HepG2 (cell line): ENCODE results near the gene ILRUN. TPM values are rescaled to one million over a fixed set of nuclear protein-coding genes. Genes with fewer than 3 reads are reported as not detected.

ENCODE experiments used
- ATAC-seq: fragments of 200-7000 bp; cut with Tn5 transposase; 3 replicates; pipeline ENCODE4 v1.9.1; 2020; ENCODE audit warnings: mild to moderate bottlenecking, moderate library complexity
- BruUV-seq: library from RNA; stranded (reverse); fragments of 400-500 nt; replicated peaks from 2 replicates; lab custom pipeline; 2021; lab: Mats Ljungman, UMichigan
- CTCF ChIA-PET: fragments of 300-600 bp; formaldehyde crosslinking; extraction: SDS; loops from one replicate; lab custom pipeline; 2021; ENCODE audit warnings: low total read pairs, inconsistent platforms, low intra/inter-chr PET ratio; lab: Yijun Ruan, JAX
- POLR2A ChIA-PET: fragments of 350-600 bp; sonication (Branson Sonifier 250); formaldehyde crosslinking; loops from one replicate; lab custom pipeline; 2020; ENCODE audit warnings: antibody characterized with exemption, inconsistent platforms; lab: Yijun Ruan, JAX
- DNase-seq: peaks from one replicate; pipeline ENCODE4 v3.0.0-alpha.2; 2015; ENCODE audit warnings: low spot score
- FAIRE-seq: peaks from 3 replicates; lab custom pipeline; 2011; peaks lifted over from hg19 to GRCh38; lab: Jason Lieb, UNC
- H2AFZ ChIP-seq: one replicate; pipeline ENCODE4 v1.6.1; 2011; ENCODE audit warnings: low read length, inconsistent platforms
- H3K27ac ChIP-seq: fragments of 300-600 bp; 3 replicates; pipeline ENCODE4 v1.8.0; 2011; ENCODE audit warnings: mixed run types, mild to moderate bottlenecking, mixed read lengths, low read length, inconsistent platforms; ENCODE audit not compliant: insufficient read depth; ENCODE audit errors: extremely low read length
- H3K27me3 ChIP-seq, 2 experiments: fragments of 200-600 bp in 1 of 2; 2 replicates in 1 of 2; 3 replicates in 1 of 2; pipeline versions ENCODE4 v1.6.0 to v1.8.0; 2011; ENCODE audit warnings: low read length in 2 of 2, mild to moderate bottlenecking in 2 of 2, moderate library complexity in 2 of 2, inconsistent platforms in 1 of 2; ENCODE audit not compliant: insufficient read depth in 2 of 2, control insufficient read depth in 1 of 2
- H3K36me3 ChIP-seq, 2 experiments: fragments of 200-600 bp in 1 of 2; replicated peaks in 1 of 2; 2 replicates in 1 of 2; 3 replicates in 1 of 2; pipeline versions ENCODE4 v1.5.1 to v1.8.0; 2011; ENCODE audit warnings: low read length in 2 of 2, inconsistent platforms in 1 of 2; ENCODE audit not compliant: insufficient read depth in 2 of 2, control insufficient read depth in 1 of 2
- H3K4me1 ChIP-seq: 2 replicates; pipeline ENCODE4 v1.5.1; 2012; ENCODE audit warnings: low read length, inconsistent platforms; ENCODE audit not compliant: insufficient read depth
- H3K4me2 ChIP-seq: 2 replicates; pipeline ENCODE4 v1.6.0; 2011; ENCODE audit warnings: low read depth, low read length, inconsistent platforms
- H3K4me3 ChIP-seq, 3 experiments: fragments of 200-600 bp in 1 of 3; sonication (generic), shearing (Covaris generic) in 1 of 3; replicated peaks in 1 of 3; 2 replicates each; pipeline ENCODE4 v1.5.1; 2011 to 2016; ENCODE audit warnings: low read length in 3 of 3, inconsistent platforms in 2 of 3, low read depth in 2 of 3, mild to moderate bottlenecking in 2 of 3, control low read depth in 1 of 3, mixed read lengths in 1 of 3; ENCODE audit not compliant: insufficient read depth in 1 of 3
- H3K79me2 ChIP-seq: one replicate; pipeline ENCODE4 v1.6.1; 2011; ENCODE audit warnings: low read length, inconsistent platforms; ENCODE audit not compliant: insufficient read depth
- H3K9ac ChIP-seq: 2 replicates; pipeline ENCODE4 v1.6.0; 2011; ENCODE audit warnings: mild to moderate bottlenecking, low read depth, low read length, inconsistent platforms; ENCODE audit not compliant: insufficient read depth
- H3K9me3 ChIP-seq: 2 replicates; pipeline ENCODE4 v1.5.1; 2012; ENCODE audit warnings: mild to moderate bottlenecking, low read length
- H4K20me1 ChIP-seq: 2 replicates; pipeline ENCODE4 v1.6.0; 2011; ENCODE audit warnings: inconsistent platforms, mild to moderate bottlenecking, low read length, moderate library complexity; ENCODE audit not compliant: insufficient read depth
- ATF4 ChIP-seq, 2 experiments: fragments of 450-650 bp in 1 of 2; sonication (generic) in 1 of 2; formaldehyde crosslinking; IDR thresholded peaks; 2 replicates each; pipeline versions ENCODE4 v1.5.0 to v1.8.0; 2020 to 2022; ENCODE audit warnings: mild to moderate bottlenecking in 1 of 2, missing genetic modification reagents in 1 of 2
- FOSL1 ChIP-seq: sonication (generic); formaldehyde crosslinking; IDR thresholded peaks from 2 replicates; pipeline ENCODE4 v1.9.0; 2021; ENCODE audit warnings: missing genetic modification reagents, borderline replicate concordance
- FOXK2 ChIP-seq: fragments of 450-650 bp; IDR thresholded peaks from 2 replicates; pipeline ENCODE4 v1.6.1; 2016
- KLF9 ChIP-seq: IDR thresholded peaks from 2 replicates; pipeline ENCODE4 v1.6.1; 2016; ENCODE audit warnings: low read depth
- MAFK ChIP-seq, 2 experiments: IDR thresholded peaks in 1 of 2; conservative IDR thresholded peaks in 1 of 2; 2 replicates each; pipeline ENCODE4 v1.6.1; 2011; ENCODE audit warnings: improper control_type of control experiment in 2 of 2, low read length in 2 of 2
- MBNL3 ChIP-seq: fragments of 250-450 bp; sonication (Bioruptor Pico); conservative IDR thresholded peaks from 2 replicates; pipeline ENCODE4 v1.8.0; 2022; ENCODE audit warnings: mild to moderate bottlenecking, inconsistent platforms
- PAX8 ChIP-seq: sonication (generic); formaldehyde crosslinking; IDR thresholded peaks from 2 replicates; pipeline ENCODE4 v1.8.0; 2022; ENCODE audit warnings: mild to moderate bottlenecking, missing genetic modification reagents, borderline replicate concordance
- STAT5B ChIP-seq: sonication (generic); formaldehyde crosslinking; IDR thresholded peaks from 2 replicates; pipeline ENCODE4 v1.4.0; 2020; ENCODE audit warnings: missing genetic modification reagents
- YY1 ChIP-seq: IDR thresholded peaks from 2 replicates; pipeline ENCODE4 v1.6.1; 2011; ENCODE audit warnings: low read length, low read depth, moderate library complexity, mild to moderate bottlenecking; ENCODE audit not compliant: insufficient read depth, insufficient replicate concordance
- ZEB1 ChIP-seq: IDR thresholded peaks from 2 replicates; pipeline ENCODE4 v1.6.1; 2012; ENCODE audit warnings: mild to moderate bottlenecking, low read depth, inconsistent platforms; ENCODE audit not compliant: insufficient replicate concordance
- ZNF382 ChIP-seq: sonication (generic); formaldehyde crosslinking; IDR thresholded peaks from 2 replicates; pipeline ENCODE4 v1.5.0; 2020; ENCODE audit warnings: missing genetic modification reagents, mild to moderate bottlenecking, borderline replicate concordance
- ZNF550 ChIP-seq: sonication (generic); formaldehyde crosslinking; IDR thresholded peaks from 2 replicates; pipeline ENCODE4 v1.4.0; 2020; ENCODE audit warnings: mild to moderate bottlenecking, missing genetic modification reagents, borderline replicate concordance
- ZNF770 ChIP-seq: sonication (generic); formaldehyde crosslinking; IDR thresholded peaks from 2 replicates; pipeline ENCODE4 v1.5.0; 2020; ENCODE audit warnings: mild to moderate bottlenecking, missing genetic modification reagents
- WGBS: methylation state at CpG from one replicate; pipeline ENCODE4 v1.1.6; 2017; ENCODE audit warnings: low lambda C conversion rate; 5-methylcytosine and 5-hydroxymethylcytosine counted together
- in situ Hi-C: cut with HindIII; loops from 2 replicates; pipeline ENCODE4 v1.10.0; 2017; ENCODE audit warnings: low pct_unique_long_range_greater_than_20kb; ENCODE audit not compliant: extremely low pct_ligation_motif_present
- intact Hi-C: fragments of 100-400 bp; cut with micrococcal nuclease; formaldehyde crosslinking; loops from one replicate; pipeline ENCODE4 v1.10.0; 2022; ENCODE audit not compliant: unreplicated experiment
- polyA plus RNA-seq, 8 experiments: library from polyadenylated mRNA; depleted of rRNA in 3 of 8; stranded (reverse) in 7 of 8; unstranded in 1 of 8; fragments of >200 nt; fragmentation: Illumina TruSeq in 4 of 8; extraction: Trizol in 4 of 8; gene quantifications; 2 replicates each; pipeline versions ENCODE4 v1.2.1 to v1.2.3, GENCODE V29; 2011 to 2016; ENCODE audit warnings: low read depth in 4 of 8, missing spikeins in 1 of 8, mixed read lengths in 1 of 8; ENCODE audit not compliant: insufficient read depth in 1 of 8
- total RNA-seq, 5 experiments: library from RNA; depleted of rRNA; stranded (reverse); fragments of >200 nt; fragmentation: Illumina TruSeq; extraction: Trizol; gene quantifications; 2 replicates each; pipeline ENCODE4 v1.2.3, GENCODE V29; 2016; ENCODE audit warnings: low read depth in 1 of 5
- TF ChIP-seq, protein P1 (sequence below): sonication (generic); formaldehyde crosslinking; IDR thresholded peaks from 2 replicates; pipeline ENCODE4 v1.5.0; 2020; ENCODE audit warnings: missing genetic modification reagents
- TF ChIP-seq, protein P2 (sequence below): sonication (generic); formaldehyde crosslinking; IDR thresholded peaks from 2 replicates; pipeline ENCODE4 v1.5.0; 2020; ENCODE audit warnings: mild to moderate bottlenecking, missing genetic modification reagents

Gene ILRUN
- total and polyA plus RNA-seq, 2 of the 13 experiments (the other 11 are each of a cell fraction or from before 2014, with no cell fraction given), result 45.5 to 66.6 TPM

GRCh38 chr6:34664256-34664971, 32.2 kb downstream of the ILRUN start (continued):
- TF ChIP-seq ATF4 (CRISPR knock-in tag; IDR thresholded peaks at IDR 0.05), result 0 out of 4 replicates have a peak, but pooled peaks of 1 of the 2 experiments have one; percentile 11
- peak; percentile 28 for TF ChIP-seq YY1
- no peak for TF ChIP-seq PAX8 (CRISPR knock-in tag)
- TF ChIP-seq ZNF770 (CRISPR knock-in tag), result peak; percentile 77

GRCh38 chr6:34663831-34664255, 32.7 kb downstream of the ILRUN start:
- no peaks in the 10 kb centered on the region for H3K27me3 ChIP-seq
- H3K36me3 ChIP-seq, result no peaks in the 10 kb centered on the region
- peaks cover 92% of the 10 kb centered on the region for H3K79me2 ChIP-seq
- ChIA-PET CTCF (no interaction called here), POLR2A (interaction anchor here (1.6 kb wide), 1 partner anchor 10 kb away, joined by 10 read pairs; no protein-coding TSS in a partner anchor)
- in situ Hi-C loops (no loop called here), intact Hi-C loops (loop anchor here (5.0 kb wide), 1 partner anchor 1258 kb away; the partner anchor contains the start of gene SRPK1)
- no peaks in the 10 kb centered on the region for H3K9me3 ChIP-seq
- no peak for FAIRE-seq
- H3K9ac ChIP-seq, result no peak overlapping the region
- WGBS, result 92% methylated on average over 5 of the region's 5 CpGs
- H3K27ac ChIP-seq, result peak overlapping the region; percentile 67
- no peak overlapping the region for H3K4me3 ChIP-seq
- DNase-seq, result no peak
- H4K20me1 ChIP-seq, result no peaks in the 10 kb centered on the region
- ATAC-seq, result no peak
- peaks cover 98% of the 10 kb centered on the region for H3K4me1 ChIP-seq
- H3K4me2 ChIP-seq, result no peak overlapping the region
- H2AFZ ChIP-seq, result no peak overlapping the region
- BruUV-seq, result no TSS peak
- TF ChIP-seq FOSL1 (no peak), ZNF382 (no peak), KLF9 (no peak), MAFK (conservative IDR thresholded peaks at IDR 0.05 in 1 of 2, IDR thresholded peaks at IDR 0.05 in 1 of 2; ENCODE audit: low read length in 2 of 2) (no peak), STAT5B (CRISPR knock-in tag) (no peak), ZNF550 (CRISPR knock-in tag) (no peak), ZEB1 (no peak), FOXK2 (no peak), MBNL3 (CRISPR knock-in tag) (no peak)
- TF ChIP-seq, protein P1, sequence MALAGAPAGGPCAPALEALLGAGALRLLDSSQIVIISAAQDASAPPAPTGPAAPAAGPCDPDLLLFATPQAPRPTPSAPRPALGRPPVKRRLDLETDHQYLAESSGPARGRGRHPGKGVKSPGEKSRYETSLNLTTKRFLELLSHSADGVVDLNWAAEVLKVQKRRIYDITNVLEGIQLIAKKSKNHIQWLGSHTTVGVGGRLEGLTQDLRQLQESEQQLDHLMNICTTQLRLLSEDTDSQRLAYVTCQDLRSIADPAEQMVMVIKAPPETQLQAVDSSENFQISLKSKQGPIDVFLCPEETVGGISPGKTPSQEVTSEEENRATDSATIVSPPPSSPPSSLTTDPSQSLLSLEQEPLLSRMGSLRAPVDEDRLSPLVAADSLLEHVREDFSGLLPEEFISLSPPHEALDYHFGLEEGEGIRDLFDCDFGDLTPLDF, result no peak
- TF ChIP-seq, protein P2, sequence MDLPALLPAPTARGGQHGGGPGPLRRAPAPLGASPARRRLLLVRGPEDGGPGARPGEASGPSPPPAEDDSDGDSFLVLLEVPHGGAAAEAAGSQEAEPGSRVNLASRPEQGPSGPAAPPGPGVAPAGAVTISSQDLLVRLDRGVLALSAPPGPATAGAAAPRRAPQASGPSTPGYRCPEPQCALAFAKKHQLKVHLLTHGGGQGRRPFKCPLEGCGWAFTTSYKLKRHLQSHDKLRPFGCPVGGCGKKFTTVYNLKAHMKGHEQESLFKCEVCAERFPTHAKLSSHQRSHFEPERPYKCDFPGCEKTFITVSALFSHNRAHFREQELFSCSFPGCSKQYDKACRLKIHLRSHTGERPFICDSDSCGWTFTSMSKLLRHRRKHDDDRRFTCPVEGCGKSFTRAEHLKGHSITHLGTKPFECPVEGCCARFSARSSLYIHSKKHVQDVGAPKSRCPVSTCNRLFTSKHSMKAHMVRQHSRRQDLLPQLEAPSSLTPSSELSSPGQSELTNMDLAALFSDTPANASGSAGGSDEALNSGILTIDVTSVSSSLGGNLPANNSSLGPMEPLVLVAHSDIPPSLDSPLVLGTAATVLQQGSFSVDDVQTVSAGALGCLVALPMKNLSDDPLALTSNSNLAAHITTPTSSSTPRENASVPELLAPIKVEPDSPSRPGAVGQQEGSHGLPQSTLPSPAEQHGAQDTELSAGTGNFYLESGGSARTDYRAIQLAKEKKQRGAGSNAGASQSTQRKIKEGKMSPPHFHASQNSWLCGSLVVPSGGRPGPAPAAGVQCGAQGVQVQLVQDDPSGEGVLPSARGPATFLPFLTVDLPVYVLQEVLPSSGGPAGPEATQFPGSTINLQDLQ (CRISPR knock-in tag), result no peak
